Measurements from ENCODE around the gene TBC1D14. TPM values are rescaled to one million over a fixed set of nuclear protein-coding genes. Genes with fewer than 3 reads are reported as not detected.
"Not testable (repeated sequence)": the region's sequence is repeated elsewhere in the genome, so short reads cannot be mapped to it uniquely, and the experiment has no call there.

Gene TBC1D14
- total RNA-seq, 1 donor from 2014 or later, result 33.2 TPM

- H3K4me1 Mint-ChIP-seq (ENCODE audit: unreplicated experiment), result peaks cover 21% of the 10 kb centered on the region
- H3K4me3 Mint-ChIP-seq (ENCODE audit: unreplicated experiment), result peak overlapping the region; percentile 80
- no peak for DNase-seq (ENCODE audit: extremely low spot score, unreplicated experiment)
- H3K27me3 Mint-ChIP-seq (ENCODE audit: unreplicated experiment), result peaks cover 4% of the 10 kb centered on the region
- no peak for TF ChIP-seq CTCF (IDR thresholded peaks at IDR 0.05)
- H3K9me3 Mint-ChIP-seq (ENCODE audit: unreplicated experiment), result no peaks in the 10 kb centered on the region
- H3K36me3 Mint-ChIP-seq (ENCODE audit: unreplicated experiment), result no peaks in the 10 kb centered on the region
- peak overlapping the region; percentile 82 for H3K27ac Mint-ChIP-seq (ENCODE audit: unreplicated experiment)
Observed at GRCh38 chr4:6908432-6909112, 1.1 kb upstream of the TBC1D14 start.

GRCh38 chr4:6909970-6910339 lies 329 bp downstream of the TBC1D14 start:
- no peaks in the 10 kb centered on the region for H3K9me3 Mint-ChIP-seq (ENCODE audit: unreplicated experiment)
- no peak for DNase-seq (ENCODE audit: extremely low spot score, unreplicated experiment)
- H3K27ac Mint-ChIP-seq (ENCODE audit: unreplicated experiment), result peak overlapping the region; percentile 40
- peaks cover 4% of the 10 kb centered on the region for H3K27me3 Mint-ChIP-seq (ENCODE audit: unreplicated experiment)
- TF ChIP-seq CTCF (IDR thresholded peaks at IDR 0.05), result no peak
- peaks cover 21% of the 10 kb centered on the region for H3K4me1 Mint-ChIP-seq (ENCODE audit: unreplicated experiment)
- peak overlapping the region; percentile 90 for H3K4me3 Mint-ChIP-seq (ENCODE audit: unreplicated experiment)
- H3K36me3 Mint-ChIP-seq (ENCODE audit: unreplicated experiment), result no peaks in the 10 kb centered on the region

GRCh38 chr4:6910340-6910959 lies 824 bp downstream of the TBC1D14 start:
- Mint-ChIP-seq H3K4me1 (ENCODE audit: unreplicated experiment) (peaks cover 21% of the 10 kb centered on the region), H3K4me3 (ENCODE audit: unreplicated experiment) (peak overlapping the region; percentile 90), H3K27me3 (ENCODE audit: unreplicated experiment) (peaks cover 4% of the 10 kb centered on the region), H3K9me3 (ENCODE audit: unreplicated experiment) (no peaks in the 10 kb centered on the region), H3K27ac (ENCODE audit: unreplicated experiment) (peak overlapping the region; percentile 40), H3K36me3 (ENCODE audit: unreplicated experiment) (no peaks in the 10 kb centered on the region)
- DNase-seq (ENCODE audit: extremely low spot score, unreplicated experiment), result no peak
- TF ChIP-seq CTCF (IDR thresholded peaks at IDR 0.05), result no peak

GRCh38 chr4:6910960-6911874 lies 1.6 kb downstream of the TBC1D14 start:
- TF ChIP-seq CTCF (IDR thresholded peaks at IDR 0.05), result no peak
- peaks cover 4% of the 10 kb centered on the region for H3K27me3 Mint-ChIP-seq (ENCODE audit: unreplicated experiment)
- H3K36me3 Mint-ChIP-seq (ENCODE audit: unreplicated experiment), result no peaks in the 10 kb centered on the region
- H3K9me3 Mint-ChIP-seq (ENCODE audit: unreplicated experiment), result no peaks in the 10 kb centered on the region
- peaks cover 21% of the 10 kb centered on the region for H3K4me1 Mint-ChIP-seq (ENCODE audit: unreplicated experiment)
- no peak overlapping the region for H3K27ac Mint-ChIP-seq (ENCODE audit: unreplicated experiment)
- H3K4me3 Mint-ChIP-seq (ENCODE audit: unreplicated experiment), result peak overlapping the region; percentile 90
- DNase-seq (ENCODE audit: extremely low spot score, unreplicated experiment), result no peak

GRCh38 chr4:6911917-6912316 lies 2.3 kb downstream of the TBC1D14 start:
- H3K27me3 Mint-ChIP-seq (ENCODE audit: unreplicated experiment); H3K36me3 Mint-ChIP-seq (ENCODE audit: unreplicated experiment); H3K9me3 Mint-ChIP-seq (ENCODE audit: unreplicated experiment); H3K27ac Mint-ChIP-seq (ENCODE audit: unreplicated experiment); DNase-seq (ENCODE audit: extremely low spot score, unreplicated experiment); H3K4me3 Mint-ChIP-seq (ENCODE audit: unreplicated experiment): not testable (repeated sequence)
- H3K4me1 Mint-ChIP-seq (ENCODE audit: unreplicated experiment), result peaks cover 28% of the 10 kb centered on the region

Data from osteocyte (in vitro differentiated cells).